GM21447 (cell line): ENCODE data around the gene IARS1.
A peak's percentile ranks its signal among the peaks of the same experiment; 100 is the strongest.

Experiments used
- ATAC-seq: cut with Tn5 transposase; IDR thresholded peaks from one replicate; pipeline ENCODE4 v1.9.1; 2021; ENCODE audit not compliant: unreplicated experiment

Gene IARS1

DNA sequence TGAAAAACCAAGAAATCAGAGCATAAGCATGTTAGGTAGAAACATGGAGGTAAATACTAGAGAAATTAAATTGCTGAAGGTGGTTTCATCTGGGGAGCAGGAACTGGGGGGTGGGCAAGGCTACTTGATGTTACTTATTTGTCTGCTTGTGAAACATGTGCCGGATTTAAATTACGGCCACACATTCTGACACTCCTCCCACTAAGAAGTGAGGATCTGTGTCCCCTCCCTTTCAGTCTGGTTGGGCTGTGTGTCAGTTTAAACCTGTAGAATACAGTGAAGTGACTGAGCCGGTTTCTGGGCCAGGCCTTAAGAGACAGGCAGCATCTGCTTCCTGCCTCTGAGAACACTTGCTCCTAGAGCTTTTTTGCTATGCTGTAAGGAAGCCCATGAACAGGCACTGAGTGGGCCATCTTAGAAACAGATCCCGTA, 2.3 kb upstream of the IARS1 start:
- ATAC-seq: no peak

DNA sequence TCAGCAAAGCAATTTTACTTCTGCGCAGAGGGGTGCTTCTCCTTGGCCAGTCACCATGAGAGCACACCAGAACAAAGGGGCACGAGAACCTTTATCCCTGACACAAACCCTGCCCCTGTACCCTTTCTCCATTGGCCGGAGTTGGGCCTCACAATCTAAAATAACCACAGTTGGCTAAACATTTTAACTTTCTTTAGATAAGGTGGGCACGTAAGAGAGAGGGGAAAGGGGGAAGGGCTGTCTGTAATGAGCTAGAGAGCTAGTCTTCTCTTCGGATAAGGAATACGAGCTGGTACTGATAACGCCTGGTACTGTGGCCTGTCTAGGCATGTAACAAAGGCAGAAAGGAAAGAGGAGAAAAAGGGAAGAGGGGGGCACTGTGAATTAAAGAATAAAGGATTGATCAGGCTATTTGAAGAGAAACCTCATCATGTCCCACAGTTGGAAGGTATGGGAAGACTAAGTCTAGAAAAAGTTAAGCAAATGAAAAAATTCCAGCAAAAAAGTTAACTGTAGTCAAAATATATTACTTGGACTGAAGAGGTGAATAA, 1.8 kb upstream of the IARS1 start:
- no peak for ATAC-seq

DNA sequence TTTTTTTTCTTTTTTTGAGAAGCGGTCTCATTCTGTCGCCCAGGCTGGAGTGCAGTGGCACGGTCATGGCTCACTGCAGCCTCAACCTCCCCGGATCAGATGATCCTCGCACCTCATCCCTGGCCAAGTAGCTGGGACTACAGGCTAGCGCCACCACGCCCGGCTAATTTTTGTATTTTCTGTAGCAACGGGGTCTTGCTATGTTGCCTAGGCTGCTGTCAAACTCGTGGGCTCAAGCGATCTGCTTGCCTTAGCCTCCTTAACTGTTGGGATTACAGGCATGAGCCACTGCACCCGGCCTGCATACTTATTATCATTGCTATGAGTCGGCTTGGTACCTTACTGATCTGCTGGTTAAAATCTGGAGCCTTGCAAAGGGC, 790 bp upstream of the IARS1 start:
- peak; percentile 11 for ATAC-seq

DNA sequence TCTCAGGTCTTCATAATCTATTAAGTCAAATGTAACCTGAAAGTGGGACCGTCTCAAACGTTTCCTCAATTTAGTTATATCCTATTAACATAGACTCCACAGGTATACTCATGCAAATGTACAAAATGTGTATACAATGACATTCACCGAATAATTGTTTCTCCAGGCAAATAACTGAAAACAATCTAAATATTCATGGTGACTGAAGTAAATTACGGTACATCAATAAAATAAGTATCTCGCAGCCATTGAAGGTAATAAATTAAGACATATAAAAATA, 482 bp downstream of the IARS1 start:
- ATAC-seq: no peak

DNA sequence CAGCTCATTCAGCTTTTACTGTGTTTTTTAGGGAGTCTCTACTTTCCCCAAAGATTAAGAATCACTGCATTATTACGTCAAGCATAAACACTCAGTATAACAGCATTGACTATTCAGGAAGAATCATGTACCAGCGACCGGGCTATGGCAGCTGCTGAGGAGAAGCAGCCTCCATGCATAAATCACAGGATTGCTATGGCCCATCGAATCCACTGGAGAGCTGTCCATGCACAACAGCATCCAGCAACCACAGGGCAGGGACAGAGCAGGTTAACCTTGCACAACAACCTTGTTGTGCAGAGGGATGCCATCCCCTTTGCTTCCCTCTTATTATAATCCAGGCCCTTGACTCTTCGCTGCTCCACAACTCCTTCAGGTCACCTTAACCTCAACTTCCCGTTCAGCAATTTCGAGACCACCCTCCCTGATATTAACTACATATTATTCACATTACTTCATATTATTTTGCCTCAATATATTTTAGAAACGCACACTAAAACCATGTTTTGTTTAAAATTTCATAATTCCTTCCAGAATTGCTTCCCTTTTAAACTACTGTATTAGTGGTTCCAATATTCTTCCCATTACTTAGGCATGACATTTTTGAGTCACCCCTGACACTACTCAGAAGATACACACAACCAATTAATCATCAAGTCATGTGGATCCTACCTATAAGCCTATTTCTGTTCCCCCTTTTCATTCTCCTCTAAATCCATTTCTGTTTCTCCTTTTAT, 991 bp downstream of the IARS1 start:
- ATAC-seq: no peak

DNA sequence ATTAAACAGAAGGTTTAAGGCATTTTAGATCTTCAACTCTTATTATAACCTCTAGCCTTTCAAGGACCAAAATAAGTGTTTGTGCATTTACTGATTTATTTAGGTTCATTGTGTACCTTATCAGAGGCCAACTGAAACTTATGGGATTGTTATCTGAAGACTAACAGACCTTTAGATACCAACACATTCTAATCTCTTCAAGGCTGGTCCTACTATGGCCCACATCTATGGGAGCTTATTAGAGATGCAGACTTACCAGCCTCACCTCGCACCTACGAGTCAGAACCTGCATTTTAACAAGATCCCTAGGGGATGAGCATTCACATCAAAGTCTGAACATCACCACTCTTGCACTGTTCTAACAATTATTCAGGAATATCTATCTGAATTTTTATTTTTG, 1.9 kb downstream of the IARS1 start:
- no peak for ATAC-seq

DNA sequence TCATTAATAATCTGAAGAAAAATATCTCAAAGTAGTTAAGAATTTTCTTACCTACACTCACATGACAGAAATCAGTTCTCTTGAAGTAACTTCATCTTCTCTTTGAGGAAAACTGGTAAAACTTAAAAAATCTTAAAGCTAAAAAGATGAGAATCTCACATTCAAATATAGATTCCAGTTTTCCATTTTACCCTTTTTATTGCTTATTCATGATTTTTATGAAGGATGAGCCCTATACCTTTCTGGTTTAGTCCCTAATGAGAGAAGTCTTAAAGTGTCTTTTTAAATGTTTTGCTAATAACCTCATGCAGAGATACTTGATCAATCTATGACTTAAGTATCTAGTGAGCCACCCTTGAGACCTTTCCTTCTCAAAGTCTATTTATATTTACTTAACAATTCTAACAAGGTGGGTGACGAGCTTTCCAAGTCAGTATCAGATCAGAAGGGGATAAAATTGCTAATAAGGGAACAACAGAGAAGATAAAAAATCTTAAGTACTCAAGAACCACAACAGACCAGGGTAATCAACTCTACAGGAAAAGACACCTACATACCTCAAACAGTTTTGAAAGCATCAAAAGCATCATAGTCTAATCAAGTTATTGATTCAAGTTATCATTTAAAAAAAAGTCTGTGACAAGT, 2.6 kb downstream of the IARS1 start:
- no peak for ATAC-seq

DNA sequence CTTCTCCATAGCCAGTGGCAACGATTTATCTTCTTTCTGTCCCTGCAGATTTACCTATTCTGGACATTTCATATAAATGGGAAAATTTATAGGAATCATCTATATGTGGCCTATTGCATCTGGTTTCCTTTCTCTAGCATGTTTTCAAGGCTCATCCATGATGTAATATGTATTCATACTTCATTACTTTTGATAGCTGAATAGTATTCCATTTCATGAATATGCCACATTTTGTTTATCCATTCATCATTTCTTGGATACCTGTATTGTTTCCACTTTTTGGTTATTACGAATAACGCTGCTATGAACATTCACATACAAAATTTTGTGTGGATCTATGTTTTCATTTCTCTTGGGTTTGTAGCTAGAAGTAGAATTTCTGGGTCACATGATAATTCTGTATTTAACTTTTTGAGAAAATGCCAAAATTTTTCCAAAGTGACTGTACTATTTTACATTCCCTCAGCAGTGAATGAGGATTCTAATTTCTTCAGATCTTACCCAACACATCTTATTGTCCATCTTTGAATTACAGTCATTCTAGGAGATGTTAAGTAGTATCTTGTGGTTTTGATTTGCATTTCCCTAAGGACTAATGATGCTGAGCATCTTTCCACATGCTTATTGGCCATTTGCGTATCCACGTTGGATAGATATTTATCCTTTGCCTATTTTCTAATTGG, 3.6 kb downstream of the IARS1 start:
- ATAC-seq: no peak

DNA sequence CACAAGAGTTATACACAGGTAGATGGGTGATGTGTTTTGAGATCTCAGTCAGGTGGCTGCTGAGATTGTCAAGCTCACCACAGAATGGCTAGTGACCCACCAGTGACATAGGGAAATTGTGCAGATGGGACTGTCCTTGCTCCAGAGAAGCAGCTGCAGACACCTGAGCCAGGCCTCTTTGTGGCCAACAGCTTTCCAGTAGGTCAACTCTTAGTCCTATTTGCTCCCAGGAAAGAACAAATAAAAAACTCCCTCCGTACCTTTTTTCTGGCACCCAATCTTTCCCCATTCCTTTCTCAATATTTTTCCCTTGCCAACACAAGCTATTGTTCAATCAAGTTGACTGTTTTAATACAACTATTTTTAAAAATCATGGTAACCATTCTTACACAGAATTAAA, 14.2 kb downstream of the IARS1 start:
- ATAC-seq: no peak

DNA sequence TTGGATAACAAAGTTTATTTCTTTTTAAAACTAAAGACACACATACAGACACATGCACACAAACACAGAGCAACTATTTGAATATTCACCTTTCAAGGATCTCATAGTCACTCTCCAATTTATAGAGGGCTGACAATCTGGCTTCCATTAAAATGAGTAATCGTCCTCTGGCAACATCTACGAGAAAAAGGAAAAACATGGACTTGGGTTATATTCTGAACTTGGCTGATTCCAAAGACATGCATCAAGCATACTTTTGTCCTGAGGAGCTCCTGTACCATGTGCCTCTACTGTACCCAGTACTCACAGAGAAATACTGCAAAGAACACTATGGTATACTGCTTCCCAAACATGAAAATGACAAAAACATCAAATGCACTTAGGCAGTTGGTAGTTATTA, 15.4 kb downstream of the IARS1 start:
- ATAC-seq: no peak

DNA sequence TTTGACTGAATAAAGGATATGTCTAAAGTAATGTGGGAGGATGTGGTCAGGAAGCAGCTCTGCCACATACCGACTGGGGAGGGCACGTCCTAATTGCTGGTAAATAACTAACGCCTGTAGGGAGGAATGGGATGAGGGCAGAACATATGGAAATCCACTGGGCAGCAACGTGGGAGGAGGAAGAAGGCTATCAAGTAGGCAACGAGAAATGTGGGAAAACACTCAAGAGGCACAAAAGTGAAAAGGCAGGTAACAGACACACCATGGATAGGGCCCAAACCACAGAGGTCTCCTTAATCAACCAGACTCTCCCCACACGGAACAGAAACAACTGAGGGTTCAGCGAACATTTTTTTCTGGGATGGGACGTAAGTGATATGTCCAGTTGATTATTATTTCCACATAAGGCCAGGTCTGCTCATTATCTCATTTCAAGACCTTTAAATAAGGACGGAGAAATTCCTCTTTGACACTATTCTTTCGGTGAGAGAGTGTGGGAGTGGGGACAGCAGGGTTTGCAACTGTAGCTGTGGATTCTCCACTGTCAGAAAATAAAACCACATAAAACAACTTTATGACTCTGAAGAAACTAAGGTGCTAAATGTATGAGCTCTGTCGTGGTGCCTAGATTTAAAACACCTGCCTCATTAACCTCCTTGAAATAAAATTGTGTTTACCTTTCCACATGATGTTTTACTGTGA, 17.0 kb downstream of the IARS1 start:
- ATAC-seq: no peak

DNA sequence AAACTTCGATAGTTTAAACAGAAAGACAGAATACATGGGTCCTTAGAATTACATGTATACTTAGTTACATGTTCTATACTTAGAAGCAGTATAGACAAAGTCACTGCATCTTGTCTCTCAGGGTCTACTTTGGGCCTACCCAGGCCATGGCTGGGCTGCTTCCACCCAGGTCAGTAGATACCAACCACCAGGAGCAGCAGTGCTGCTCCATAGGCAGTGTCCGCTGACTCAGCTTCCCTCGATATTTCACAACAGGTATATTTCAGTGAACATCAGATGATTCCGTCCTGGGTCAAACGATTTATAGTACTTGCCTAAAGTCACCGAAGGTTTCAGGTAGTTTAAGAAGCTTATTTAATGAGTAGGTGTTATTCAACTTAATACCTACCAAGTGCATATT, 18.0 kb downstream of the IARS1 start:
- ATAC-seq: no peak

DNA sequence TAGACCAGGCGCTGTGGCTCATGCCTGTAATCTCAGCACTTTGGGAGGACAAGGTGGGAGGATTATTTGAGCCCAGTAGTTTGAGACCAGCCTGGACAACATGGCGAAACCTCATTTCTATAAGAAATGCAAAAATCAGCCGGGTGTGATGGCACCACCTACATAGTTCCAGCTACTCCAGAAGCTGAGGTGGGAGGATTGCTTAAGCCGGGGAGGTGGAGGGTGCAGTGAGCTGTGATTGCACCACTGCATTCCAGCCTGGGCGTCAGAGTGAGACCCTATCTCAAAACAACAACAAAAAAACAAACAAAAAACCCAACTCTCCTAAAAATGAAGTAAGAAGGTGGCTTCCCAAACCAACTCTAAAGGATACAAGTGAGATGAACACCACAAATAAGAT, 23.0 kb downstream of the IARS1 start:
- ATAC-seq: no peak

DNA sequence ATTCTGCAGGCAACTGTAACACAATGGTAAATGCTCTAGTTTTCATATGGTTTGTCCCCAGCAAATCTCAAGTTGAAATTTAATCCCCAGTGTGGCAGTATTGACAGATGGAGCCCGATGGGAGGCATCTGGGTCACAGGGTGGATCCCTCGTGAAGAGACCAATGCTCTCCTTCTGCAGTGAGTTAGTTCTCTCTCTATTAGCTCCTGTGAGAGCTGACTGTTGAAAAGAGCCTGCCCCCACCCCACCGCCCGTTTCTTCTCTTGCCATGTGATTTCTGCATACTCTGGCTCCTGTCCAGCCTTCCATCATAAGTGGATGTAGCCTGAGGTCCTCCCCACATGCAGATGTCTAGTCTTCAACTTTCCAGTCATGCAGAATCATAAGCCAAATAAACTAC, 27.0 kb downstream of the IARS1 start:
- ATAC-seq: no peak

DNA sequence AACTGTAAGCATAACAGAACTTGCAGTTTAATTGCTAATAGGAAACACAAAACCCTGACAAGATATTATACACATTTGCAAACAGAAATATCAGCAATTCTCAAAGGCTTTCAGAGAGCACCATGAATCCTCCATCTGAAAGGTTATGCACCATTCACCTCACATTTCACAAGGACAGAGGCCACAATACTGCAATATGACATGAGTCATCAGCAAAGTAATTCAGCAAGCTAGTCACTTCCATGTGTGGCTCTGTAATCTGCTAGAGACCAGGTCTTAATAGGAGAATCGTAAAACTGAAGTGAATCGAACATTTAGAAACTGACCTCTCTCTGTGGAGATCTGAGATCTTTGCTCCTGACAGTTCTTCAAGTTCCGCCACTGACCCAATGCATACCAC, 28.3 kb downstream of the IARS1 start:
- no peak for ATAC-seq

DNA sequence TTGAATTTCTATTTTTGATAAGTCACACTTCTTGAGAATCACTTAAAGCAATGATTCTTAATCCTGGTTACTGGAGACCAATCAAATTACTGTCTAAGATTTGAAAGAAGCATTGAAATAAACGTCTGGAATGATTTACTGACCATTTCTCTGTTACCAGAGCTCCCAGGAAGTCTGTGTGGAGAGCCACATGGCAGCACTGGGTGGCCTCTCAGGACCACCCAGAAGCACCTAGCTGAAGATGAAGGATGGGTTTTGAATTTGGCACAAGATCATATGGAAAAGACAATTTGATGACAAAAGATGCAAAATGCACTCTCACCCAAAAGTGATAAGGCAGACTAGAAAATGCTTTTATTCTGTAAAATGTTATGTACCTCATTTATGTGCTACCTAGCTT, 30.4 kb downstream of the IARS1 start:
- no peak for ATAC-seq

DNA sequence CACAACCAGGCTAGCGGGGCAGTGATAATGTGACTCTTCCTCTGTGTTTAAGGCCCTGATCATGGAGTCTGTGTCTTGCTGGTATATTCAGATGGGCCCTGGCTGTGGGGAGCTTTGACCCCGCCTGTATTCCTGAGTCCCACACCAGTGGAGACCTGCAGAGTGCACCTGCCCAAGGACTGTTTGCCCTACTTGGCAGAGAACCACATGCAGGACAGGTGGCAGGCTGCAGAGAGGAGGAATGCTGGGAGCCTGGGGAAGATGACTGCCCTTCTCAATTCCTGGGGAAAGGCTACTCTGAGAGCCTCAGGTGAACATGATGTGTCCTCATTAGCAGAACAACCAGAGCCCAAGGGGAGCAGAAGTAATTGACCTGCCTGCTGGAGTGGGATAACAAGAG, 36.2 kb downstream of the IARS1 start:
- no peak for ATAC-seq

DNA sequence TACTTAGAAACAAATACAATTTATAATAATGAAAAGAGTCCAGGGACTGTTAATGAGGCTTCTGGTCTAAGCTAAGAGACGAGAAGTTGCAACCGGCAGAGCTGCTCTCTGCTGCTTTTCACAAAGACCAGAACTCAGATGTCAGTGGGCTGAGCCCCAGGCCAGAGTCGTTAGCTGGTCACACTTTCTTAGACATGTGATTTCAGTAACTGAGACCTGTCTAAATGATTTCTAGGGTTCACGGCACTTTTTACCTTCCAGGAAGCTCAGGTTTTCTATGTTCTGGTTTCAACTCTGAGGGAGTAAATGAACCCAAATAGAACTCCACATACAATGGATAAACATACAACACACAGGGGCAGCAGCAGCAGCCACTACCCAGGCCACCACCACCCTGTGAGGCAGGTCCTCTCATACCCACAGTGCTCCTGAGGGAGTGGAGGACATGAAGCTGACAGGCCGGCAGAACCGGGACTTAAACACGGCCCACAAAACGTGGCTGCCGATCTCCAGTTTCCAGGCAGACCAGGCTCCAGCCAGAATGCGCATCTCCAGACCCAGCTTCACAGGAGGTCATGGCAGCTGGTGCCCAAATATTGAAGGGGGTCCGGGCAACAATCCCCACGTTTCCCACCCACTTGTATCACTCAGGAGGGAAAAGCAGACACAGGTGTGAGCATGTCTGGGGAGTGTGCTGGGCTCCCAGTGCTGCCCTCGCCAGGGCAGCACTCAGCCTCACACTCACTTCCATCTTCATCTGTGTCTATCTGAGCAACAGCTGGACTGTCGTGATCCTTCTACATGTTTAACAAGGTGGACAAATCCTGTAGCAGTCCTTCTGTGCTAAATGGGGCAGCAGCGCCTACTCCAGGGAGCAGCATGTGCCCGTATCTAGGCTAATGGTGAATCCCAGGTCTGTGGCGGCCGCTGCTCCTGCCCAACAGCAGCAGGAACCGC, 38.8 kb downstream of the IARS1 start:
- no peak for ATAC-seq

DNA sequence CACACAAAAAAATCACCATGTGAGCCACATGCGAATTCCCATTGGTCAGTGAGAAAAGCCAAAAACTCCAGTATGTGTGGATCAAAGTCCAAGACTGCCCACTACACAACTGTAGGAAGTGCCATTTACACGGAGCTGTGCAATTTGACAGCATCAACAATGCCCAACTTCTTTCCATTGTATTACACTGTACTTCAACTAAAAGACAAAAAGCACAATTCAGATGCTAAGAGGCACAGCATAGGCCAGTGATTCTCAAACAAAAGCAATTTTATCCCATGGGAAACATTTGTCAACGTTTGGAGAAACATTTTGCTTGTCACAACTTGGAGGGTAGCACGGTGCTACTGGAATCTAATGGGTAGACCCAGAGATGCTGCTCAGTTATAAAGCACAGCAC, 39.8 kb downstream of the IARS1 start:
- ATAC-seq: no peak

DNA sequence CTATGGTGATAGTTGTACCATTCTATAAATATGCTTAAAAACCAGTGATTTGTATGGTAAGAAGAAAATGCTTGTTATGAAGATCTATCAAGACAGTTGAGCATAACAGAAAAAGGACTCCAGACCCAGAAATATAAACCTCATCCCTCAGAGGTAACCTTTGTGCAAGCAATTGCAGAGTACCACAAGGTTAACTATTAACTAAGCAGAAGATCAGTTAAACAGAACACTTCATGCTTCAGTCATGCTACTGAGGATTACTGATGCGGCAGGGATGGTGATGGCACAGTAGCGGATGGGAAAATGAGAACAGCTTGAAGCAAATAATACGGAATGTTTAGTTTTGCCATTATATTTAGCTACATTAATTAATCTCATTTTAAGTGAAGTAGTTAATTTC, 45.5 kb downstream of the IARS1 start:
- no peak for ATAC-seq

DNA sequence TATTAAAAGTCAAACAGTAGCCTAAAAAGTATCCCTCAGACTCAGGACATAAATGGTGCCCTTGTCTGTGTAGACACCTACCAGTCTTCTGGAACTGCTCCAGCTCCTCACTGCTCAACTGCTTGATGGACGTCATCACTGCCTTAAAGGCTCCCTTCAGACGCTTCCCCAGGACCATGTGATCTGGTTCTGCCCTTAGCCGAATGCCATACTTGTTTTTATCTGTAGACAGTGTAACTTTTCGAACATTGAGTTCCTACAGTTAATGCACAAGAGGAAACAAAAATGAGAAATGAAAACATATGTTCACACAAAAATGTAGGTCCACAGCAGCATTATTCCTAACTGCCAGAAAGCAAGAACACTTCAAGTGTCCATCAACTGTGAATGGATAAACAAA, 46.2 kb downstream of the IARS1 start:
- no peak for ATAC-seq
